Glomerular visceral epithelial cell (primary cell): ENCODE measurements around the gene TWF1.

ENCODE experiments used
- DNase-seq: peaks from one replicate; pipeline ENCODE4 v3.0.0-alpha.2; 2016; ENCODE audit errors: extremely low spot score

The TWF1 gene

DNA sequence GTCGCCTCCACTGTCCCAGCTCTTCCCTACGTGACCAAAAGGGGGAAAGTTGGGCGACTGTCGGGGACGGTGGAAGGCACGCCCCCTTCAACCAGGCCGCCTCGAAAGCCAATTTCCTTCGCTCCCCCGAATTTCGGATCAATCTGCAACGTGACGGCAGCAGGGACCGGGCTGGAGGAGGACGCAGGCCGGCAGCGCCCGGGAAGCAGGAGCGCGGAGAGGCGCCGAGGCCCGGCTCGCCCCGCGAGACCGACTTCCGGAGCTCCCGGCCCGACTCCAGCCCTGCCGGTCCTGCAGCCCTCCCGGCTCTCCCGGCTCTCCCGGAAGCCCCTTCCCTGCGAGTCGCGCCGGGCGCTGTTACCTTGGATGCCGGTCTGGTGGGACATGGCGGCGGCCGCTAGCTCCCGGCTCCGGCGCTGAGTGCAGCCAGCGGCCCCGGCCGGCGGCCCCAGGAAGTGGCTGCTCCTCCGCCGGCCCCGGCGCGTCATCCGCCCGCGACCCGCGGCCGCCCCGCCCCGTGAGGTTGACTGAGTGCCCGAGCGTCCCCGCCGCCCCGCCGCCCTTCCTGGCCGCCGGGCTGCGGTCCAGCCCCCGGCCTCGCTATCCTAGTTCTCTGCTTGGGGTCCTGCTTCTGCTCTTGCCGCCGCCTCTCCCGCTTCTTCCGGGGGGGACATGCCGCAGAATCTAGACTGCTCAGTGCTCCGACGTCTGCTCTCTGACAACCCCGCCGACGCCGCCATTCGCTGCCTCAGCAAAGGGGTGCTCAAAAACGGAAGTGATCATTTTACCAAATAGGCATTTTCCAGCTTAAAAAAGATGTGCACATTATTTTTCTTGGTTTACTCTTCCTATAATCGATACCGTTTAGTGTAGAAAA is at the start of gene TWF1:
Gene TWF1, minus strand, starts transcription at position 458 of the 877 bp plus-strand sequence. Its CDS starts 72 bp downstream, at position 386.
- DNase-seq = peak; percentile 81

DNA sequence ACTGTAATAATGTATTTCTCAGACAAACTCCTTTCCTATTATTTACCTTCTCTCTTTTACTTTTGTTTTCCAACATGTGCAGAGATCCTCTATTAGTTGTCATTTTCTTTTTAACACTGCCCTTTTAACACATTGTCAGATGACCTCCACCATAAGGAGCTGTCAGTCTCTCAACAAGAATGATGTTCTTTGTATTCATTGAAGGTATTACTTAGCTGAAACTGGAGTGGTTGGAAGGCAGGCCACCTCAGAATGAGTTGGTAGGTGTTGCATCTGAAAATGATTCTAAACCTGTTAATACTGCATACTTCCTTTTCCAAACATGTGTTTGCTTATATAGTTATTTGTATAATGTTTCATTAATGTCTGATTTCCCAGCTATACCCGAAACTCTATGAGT is 46.6 kb upstream of the TWF1 start:
- DNase-seq = no peak

DNA sequence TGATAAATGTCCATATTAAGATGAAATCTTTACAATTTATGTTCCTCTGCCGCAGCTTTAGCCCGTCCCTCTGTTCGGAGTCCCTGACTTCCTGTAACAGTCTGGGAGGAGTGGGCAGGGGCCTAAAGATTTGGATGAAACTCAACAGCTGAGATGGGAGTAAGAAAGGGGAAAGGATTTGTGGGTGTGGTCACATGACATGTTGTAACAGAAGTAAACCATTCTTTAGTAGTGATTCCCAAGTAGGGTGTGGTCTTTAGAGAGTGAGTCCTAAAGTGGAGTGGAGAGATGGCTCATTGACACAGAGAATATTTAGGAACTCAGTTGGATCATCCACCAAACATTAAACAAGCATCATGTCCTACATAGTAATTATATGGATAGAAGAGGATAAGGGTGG is 42.7 kb upstream of the TWF1 start:
- DNase-seq = no peak

DNA sequence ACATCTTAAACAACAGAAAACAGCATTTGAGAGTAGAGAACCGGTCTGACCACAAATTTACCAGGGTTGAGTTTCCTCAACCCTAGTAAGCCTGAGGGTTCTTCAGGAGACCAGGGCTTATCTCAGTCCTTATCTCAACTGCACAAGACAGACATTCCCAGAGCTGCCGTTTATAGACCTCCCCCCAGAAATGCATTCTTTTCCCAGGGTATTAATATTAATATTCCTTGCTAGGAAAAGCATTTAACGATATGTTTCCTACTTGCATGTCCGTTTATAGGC is 42.0 kb upstream of the TWF1 start:
- no peak for DNase-seq

DNA sequence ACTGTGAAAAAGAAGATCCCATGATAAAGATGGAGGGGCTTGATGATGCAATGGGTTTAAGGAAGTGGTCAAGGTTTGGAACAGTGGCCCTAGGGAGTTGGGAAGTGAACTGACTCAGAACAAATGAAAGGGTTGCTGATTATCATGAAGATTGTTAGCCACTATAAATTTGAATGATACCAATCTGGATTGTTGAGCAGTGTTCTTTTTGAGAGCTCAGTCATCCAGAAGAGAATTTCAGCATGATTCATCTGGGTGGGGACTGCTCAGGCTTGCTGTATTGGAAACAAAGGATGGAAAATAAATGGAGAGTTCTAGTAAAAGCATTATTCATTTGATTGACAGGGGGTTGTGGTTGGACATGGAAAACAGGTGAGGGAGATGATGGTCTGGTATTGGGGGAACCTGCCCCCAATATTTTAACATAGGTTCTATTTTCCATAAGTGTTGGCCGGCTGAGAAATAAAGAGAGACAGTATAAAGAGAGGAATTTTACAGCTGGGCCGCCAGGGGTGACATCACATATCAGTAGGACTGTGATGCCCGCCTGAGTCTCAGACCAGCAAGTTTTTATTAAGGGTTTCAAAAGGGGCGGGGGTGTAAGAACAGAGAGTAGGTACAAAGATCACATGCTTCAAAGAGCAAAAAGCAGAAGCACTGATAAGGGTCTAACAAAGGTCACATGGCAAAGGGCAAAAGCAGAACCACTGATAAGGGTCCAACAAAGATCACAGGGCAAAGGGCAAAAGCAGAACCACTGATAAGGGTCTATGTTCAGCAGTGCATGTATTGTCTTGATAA is 41.5 kb upstream of the TWF1 start:
- peak; percentile 45 for DNase-seq

DNA sequence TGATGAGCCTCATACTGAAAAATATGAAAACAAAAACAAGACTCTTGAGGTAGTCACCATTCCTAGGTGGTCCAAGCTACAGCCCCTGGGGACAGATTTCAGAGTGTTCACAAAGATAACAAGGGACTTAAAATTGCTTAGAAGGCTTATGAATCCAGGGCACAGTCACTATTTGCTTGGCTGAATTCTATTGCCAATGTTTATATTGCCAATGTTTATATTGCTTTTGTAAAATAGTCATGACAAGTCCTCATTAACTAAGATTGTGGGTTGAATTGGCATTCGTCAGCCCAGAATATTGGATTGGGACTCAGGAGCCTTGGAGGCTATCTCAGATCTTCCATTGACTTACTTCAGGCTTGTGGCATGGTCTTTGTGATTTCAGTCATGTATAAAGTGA is 36.1 kb upstream of the TWF1 start:
- no peak for DNase-seq

DNA sequence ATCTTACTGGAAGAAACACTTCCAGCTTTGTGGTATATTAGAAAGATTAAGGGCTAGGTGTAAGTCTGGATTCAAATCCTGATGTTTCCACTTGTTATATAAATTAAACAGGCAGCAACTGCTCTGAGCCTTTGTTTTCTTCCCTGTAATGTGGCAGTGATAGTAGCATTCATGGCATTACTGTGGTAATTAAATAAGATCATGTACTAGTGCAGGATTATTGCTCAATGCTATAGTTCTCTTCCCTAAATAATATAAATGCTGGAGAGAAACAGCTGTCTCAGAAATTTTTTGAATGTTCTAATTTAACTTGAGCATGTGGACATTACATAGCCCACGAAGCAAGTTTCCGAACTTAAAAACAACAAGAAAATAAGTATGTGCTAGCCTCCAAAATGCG is 35.1 kb upstream of the TWF1 start:
- DNase-seq = no peak

DNA sequence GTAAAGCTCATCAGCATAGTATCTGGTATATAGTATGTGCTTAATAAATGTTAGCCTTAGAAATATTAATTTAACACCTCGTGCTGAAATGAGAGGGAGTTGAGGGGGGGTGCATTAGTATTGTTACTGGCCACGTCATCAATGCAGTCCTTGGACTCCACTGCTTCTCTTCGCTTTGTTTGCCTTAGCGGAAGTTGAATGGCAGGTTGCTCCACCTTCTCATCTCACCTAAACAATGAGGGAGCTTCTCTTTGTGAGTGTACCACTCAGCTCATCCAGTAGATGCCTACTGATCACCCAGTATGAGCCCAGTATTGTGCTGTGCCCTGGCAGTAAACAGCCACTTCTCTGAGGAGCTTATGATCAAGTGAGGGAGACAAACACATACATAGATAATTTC is 34.2 kb upstream of the TWF1 start:
- no peak for DNase-seq

DNA sequence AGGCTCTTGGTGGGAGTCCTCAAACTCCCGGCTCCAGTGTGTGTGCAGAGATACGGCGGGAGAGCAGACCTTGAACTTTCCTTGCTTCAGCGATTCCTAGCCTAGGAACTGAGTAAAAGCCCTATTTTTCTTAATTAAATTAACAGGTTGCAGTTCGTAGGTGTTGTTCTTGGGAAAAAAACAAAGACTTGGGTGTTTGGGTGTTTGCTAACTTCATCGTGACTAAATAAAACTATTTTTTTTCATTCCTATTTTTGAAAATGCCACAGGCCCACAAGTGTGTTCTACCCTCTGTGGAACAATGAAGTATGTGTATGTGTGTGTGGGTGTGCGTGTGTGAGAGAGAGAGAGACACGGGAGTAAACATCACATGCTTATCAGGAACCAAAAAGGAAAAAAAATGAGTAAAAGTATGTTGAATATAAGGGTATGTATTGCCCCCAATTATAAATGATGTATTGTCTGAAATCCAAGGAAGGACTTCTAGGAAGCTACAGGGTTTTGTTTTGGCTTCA is 30.4 kb upstream of the TWF1 start:
- peak; percentile 17 for DNase-seq

DNA sequence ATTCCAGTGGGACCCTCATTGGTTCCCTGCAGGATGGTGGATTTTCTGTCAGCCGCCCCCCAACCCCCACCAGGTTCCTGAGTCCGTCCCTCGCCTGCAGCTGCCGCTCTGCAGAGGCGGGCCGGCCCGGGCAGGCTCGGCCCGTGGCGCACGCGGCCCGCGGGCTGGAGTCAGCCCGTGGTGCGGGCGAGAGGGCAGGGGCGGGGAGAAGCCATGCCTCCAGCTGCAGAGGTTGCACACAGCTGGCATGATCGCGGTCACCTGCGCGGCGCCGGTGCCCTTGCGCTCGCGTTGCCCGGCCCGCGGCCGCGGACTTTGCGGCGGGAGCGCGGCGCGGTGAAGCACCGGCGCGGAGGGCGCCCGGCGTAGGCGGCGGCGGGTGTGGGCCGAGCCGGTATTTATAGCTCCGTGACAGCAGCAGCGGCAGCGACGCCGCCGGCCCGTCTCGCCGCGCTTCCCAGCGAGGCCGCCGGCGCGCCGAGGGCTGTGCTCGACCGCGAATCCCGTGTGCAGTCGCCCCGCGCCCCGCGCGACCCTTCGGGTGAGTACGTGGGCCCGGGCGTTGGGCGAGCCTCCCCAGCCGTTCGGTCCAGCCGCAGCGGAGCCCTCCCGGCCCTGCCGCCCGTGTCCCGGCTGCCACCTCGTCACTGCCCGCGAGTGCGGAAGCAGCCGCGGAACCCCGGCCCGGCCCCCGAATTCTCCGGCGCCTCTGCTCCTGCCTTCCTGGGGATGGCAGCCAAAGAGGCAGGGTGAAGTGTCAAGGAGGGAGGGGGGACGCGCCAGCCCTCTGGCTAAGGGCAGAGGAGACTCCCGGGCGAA is 29.7 kb upstream of the TWF1 start, which contains the start of gene TMEM117:
Gene TMEM117, plus strand, starts transcription at position 426 of the 819 bp plus-strand sequence.
- DNase-seq = peak; percentile 61

DNA sequence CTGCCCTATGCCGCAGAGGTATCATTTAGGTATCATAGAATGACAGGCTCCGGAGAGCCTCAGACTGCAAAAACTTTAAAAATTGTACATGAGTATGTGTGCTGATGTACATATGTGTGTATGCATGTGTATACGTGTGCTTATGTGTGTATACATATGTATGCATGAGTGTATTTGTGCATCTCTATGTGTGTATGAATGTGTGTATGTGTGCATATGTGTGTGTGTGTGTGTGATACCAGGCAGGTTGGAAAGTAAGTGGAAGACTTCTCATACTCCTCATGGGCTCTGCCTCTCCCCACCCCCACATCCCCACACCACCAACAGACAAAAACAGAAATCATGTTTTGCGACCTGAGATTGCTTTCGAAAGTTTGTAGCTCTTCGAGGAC is 29.1 kb upstream of the TWF1 start:
- DNase-seq = peak; percentile 4

DNA sequence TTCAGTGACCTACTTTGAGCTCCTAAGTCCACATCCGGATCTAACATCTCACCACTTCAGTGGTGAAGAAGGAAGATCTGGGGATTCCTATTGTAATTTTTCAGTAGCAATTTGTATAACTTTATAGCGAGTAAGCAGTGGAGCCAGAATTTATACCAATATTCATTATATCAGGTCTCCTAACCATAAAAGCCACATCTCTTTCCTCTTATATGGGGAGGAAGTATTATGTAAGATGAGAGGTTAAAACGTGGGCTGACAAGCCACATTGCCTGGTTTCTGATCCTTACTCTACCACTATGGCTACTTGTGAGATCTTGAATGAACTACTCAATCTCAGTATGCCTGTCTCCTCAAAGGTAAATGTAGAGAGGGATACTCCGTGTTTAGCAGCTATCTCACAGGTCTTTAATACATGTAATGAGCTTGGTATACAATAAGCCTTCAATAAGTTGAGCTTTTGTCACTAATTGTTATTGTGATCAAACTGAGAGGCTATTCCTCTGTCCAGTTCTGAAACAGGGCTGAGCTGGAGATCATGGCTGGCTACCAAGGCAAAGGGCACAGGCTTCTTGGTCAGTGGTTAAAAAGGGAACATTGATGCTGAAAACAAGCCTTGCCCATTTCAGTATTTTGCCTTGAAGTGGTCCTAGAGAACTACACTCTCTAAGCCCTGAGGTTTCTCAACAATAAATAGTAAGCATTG is 26.5 kb upstream of the TWF1 start:
- no peak for DNase-seq

DNA sequence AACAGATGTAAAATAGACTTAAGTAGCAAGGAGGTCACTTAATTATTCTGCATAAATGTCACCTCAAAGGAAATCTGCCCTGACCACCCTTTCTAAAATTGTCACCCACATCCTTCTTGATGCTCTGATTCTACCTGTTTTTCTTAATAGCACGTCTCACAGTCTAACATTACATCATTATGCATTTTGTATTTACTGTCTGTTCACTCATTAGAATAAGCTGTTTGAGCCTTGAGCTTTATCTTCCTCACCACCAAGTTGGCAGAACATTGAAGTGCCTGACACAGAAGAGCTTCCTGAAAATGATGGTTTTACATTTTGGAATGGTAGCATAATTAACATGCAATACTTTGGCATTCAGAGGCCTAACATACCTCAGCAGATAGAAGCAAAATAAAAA is 21.0 kb upstream of the TWF1 start:
- DNase-seq = no peak

DNA sequence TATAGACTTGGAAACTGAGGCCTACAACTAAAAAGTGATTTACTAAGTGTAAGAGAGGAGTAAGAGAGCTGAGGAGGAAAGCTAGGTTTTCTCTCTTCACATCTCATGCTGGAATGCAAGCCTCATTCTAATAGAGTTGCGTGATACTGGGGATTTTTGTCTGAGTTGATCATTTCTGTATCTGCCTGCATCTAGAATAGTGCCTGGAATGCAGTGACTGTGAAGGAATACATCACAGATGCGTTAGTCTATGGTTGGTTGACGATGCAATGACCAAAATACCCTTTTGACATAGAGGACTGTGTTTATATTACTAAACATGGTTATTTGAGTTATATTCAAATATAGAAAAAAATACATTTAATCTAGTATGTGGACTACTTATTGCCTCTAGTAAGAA is 20.6 kb upstream of the TWF1 start:
- DNase-seq = peak; percentile 17

DNA sequence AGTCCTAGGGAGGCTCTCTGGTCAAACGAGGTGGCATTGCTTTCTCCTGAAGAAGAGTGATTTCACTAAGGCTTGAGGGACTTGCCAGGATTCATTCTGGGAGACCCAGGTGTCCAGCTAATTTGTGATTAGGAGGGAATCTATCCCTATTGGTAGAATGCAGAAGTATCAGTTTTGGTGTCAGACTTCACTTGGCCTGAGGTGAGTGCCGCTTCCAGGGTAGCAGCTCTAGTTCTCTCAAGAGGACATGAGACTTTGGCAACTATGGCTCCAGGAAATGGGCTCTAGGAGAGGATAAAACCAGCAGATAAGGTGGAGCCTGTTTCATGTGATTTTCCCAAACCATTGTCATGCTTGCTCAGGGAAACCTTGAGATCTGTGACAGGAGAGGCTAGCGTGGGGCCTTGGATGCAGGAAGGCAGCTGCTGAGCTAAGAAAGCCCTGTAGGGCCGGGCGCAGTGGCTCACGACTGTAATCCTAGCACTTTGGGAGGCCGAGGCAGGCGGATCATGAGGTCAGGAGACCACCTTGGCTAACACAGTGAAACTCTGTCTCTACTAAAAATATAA is 18.2 kb upstream of the TWF1 start:
- no peak for DNase-seq

DNA sequence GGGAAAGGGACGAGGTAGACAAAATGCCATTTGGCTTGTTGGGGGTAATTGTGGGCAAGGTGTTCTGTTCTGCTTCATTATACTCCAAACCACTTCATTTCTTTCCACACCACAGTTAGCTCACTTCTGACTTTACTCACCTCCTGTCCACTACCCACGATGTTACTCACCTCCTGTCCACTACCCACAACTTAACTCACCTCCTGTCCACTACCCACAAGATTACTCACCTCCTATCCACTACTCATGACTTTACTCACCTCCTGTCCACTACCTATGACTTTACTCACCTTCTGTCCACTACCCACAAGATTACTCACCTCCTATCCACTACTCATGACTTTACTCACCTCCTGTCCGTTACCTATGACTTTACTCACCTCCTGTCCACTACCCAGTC is 10.1 kb upstream of the TWF1 start:
- peak; percentile 38 for DNase-seq

DNA sequence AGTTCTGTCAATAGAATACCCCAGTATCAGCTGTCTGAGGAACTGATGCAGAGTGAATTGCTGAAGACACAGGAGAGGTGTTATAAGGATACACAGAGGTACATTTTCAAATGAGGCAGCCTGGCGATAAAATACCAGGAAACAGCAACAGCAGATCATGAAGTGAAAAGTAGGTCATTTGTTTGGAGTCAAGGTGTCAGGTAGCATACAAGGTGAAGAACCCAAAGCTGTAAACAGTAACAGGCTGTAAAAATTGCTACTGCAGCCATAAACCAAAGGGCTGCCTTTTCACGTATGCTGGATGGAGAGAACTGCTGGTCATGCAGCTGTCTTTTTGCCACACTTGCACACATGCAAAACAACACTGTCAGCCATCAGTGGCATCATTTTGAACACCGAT is 9.3 kb upstream of the TWF1 start:
- no peak for DNase-seq

DNA sequence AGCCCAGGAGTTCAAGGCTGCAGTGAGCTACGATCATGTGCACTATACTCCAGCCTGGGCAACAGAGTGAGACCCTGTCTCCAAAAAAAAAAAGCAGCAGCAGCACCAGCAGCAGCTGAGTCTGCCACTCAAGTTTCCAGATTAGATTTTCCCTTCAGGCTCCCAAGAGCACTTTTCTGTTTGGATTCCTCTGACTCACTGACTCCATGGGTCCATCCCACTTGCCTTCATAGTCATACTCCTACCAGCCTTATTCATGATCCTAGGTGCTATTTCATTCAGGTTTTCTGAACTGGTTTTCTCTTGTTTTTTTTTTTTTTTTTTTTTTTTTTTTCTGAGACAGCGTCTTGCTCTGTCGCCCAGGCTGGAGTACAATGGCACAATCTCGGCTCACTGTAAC is 6.8 kb upstream of the TWF1 start:
- no peak for DNase-seq

DNA sequence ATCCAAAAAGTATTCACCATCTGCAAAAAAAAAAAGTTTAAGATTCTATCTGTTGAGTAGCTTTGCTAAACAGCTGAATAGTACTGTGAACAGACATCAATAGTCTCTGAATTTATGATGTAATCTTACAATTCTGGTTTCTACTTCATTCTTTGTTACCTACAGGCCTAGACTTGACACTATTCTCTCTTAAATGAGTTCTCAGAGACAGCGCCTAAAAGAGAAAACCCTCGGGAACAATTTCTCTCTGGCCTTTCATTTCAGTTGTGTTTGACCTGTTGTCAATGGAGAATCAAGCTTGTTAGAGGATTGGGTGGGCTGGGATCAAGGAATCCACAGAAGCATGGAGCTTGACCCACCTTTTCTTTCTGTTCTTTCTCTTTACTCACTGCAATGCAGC is 5.9 kb upstream of the TWF1 start:
- DNase-seq = no peak

DNA sequence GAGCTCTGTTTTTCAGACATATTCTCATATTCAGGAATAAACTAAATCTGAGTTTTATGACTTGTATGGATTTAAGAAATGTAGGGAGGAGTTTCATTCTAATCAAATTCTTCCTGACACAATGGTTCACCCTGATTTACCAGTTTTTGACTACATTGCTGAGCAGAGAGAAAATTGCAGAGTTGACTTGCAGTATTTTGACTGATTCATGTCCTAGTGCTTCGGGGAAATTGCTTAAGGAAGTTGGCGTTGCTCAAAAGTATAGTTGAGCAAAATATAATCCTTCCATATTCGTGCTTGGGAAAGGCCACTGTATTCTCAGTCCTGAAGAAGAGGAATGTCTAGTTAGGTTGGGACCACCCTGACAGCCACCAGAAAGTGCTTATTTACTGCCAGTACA is 1.3 kb upstream of the TWF1 start:
- no peak for DNase-seq

DNA sequence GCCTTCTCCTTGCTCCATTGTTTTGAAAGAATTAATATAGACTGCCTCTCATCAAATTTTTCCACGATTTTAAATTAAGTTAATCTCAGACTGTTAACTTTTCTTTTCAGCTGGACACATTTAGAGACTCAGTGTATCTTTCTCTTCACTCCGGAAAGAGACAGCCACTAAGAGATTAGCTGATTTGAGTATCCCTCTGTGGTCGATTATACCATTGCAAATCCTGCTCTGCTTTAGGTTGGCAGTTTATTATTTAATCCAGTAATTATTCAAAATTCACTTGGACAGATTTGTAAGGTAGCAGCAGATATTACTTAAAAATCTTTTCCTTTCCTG is 588 bp upstream of the TWF1 start:
- no peak for DNase-seq
